GM19395 (cell line): ENCODE measurements around the gene SLC37A3.
"Not testable (repeated sequence)": the region's sequence is repeated elsewhere in the genome, so short reads cannot be mapped to it uniquely, and the experiment has no call there.

ENCODE experiments used
- ATAC-seq: cut with Tn5 transposase; IDR thresholded peaks from one replicate; pipeline ENCODE4 v1.9.1; 2021; ENCODE audit warnings: mild to moderate bottlenecking, moderate library complexity; ENCODE audit not compliant: unreplicated experiment

Gene SLC37A3, protein sequence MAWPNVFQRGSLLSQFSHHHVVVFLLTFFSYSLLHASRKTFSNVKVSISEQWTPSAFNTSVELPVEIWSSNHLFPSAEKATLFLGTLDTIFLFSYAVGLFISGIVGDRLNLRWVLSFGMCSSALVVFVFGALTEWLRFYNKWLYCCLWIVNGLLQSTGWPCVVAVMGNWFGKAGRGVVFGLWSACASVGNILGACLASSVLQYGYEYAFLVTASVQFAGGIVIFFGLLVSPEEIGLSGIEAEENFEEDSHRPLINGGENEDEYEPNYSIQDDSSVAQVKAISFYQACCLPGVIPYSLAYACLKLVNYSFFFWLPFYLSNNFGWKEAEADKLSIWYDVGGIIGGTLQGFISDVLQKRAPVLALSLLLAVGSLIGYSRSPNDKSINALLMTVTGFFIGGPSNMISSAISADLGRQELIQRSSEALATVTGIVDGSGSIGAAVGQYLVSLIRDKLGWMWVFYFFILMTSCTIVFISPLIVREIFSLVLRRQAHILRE

DNA sequence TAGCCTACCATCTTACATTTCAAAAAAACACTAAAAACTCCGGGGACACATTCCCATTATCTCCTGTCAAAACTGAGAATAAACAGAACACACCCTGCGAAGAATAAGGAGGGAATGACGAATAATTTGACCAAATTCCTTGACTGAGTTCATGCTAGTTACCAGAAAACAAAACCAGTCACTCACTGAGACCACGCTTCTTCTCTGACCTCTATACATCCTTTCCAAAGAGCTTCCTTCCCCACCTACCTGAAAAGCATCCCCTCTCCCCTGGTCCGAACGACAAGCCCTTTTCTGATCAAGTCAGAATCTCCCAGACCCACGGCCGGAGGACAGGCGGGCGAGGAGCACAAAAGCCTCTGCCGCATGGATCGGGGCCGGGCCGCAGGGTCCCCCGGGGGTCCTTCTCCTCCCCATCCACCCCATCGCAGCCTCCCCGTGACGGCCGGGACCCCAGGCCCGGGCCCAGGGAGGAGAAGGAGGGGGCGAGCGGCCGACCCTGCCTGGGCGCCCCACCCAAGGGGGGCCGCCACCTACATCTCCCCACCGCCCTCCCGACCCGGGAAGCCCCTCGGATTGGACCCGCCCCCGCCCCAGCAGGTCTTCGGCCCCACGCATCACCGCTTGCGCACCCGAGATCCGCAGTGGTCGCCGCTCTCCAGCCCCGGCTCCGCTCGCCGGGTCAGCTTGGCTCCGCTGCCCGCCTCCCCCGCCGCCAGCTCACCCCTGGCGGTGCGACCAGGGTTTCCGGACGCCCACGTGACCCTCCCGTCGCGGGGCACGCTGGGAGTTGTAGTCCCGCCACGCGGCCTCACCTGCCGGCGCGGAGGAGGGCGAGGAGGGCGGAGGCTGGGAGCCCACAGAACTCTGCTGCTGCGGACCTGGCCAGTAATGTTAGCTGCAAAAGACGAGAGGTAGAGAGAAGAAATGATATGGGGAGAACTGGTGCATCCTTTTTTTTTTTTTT is at the start of gene SLC37A3:
TSS of gene SLC37A3 (minus strand) at position 747 of the 967 bp plus-strand sequence. CDS start 16,004 bp downstream, outside the sequence.
- ATAC-seq = peak; percentile 98

DNA sequence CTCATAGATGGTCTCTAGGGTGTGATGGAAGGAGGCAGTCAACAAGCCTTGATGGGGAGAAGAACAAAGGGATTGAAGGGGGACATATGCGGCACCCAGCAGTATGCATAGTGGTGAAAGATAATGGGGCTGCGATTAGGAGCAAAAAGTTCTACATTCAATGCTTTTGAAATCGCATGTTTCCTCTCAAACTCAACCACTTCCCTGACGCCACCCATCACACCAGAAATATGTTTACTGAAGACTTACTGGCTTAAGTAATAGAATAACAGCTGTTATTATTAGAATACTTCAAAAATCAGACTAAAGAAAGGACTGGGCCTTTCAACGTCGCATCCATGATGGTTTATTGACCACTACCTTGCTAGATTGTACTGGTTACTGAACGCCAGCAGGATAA is 49.5 kb upstream of the SLC37A3 start:
- no peak for ATAC-seq

DNA sequence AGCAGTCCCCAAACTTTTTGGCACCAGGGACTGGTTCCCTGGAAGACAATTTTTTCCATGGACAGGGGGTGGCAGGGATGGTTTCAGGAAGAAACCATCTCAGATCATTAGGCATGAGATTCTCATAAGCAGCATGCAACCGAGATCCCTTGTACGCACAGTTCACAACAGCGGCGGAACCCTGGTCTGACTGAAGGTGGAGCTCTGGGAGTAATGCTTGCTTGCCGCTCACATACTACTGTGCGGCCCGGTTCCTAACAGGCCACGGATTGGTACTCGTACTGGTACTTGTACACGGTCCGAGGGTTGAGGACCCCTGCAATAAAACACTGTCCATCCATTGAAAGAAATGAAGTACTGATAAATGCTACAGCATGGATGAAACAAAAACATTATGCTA is 48.1 kb upstream of the SLC37A3 start:
- ATAC-seq = no peak

DNA sequence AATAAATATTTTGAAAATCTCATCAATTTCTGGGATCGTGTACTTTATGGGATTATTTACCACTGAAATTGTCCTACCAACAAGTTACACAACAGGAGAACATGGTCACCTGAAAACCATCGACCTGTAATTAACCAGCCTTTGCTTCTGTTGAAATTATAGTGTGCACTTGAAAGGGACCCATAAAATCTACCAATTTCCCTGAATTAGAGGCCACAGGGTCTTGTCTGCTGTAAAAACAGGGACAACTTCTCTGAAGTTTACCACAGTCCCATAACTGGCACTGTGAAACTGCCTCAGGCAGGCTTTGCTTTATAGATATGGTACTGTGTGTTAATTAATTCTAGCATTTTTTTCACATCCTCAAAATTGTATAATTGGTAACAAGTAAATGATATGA is 43.2 kb upstream of the SLC37A3 start:
- no peak for ATAC-seq

DNA sequence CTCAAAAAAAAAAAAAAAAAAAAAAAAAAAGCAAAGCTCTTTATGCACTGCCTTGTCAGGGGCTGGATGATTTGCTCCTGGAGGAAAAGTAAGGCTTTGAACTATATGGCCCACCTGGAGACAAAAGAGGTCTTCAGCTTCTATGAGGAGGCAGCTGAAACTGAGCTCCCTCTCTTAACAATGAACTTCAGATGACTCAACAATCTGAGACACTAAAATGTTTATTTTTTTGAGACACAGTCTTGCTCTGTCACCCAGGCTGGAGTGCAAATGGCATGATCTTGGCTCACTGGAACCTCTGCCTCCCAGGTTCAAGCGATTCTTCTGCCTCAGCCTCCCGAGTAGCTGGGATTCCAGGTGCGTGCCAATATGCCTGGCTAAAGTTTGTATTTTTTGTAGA is 42.3 kb upstream of the SLC37A3 start:
- no peak for ATAC-seq

DNA sequence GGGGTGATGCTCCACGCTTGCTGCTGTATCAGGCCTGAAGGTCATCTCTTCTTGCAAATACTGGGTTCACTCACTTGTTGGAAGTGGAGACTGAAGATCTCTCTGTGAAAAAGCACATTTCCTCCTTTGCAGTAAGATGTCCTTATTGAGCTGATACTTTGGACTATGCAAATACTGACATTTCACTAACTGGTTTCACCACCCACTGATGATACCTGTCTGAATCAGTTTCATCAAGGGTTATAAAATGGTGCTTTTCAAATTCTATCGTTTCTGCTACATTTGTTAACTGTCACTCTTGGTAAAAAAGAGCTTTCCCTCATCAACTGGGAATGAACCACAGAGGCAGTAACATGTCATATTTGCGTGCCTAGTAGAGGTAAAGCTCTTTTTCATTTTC is 41.0 kb upstream of the SLC37A3 start:
- no peak for ATAC-seq

DNA sequence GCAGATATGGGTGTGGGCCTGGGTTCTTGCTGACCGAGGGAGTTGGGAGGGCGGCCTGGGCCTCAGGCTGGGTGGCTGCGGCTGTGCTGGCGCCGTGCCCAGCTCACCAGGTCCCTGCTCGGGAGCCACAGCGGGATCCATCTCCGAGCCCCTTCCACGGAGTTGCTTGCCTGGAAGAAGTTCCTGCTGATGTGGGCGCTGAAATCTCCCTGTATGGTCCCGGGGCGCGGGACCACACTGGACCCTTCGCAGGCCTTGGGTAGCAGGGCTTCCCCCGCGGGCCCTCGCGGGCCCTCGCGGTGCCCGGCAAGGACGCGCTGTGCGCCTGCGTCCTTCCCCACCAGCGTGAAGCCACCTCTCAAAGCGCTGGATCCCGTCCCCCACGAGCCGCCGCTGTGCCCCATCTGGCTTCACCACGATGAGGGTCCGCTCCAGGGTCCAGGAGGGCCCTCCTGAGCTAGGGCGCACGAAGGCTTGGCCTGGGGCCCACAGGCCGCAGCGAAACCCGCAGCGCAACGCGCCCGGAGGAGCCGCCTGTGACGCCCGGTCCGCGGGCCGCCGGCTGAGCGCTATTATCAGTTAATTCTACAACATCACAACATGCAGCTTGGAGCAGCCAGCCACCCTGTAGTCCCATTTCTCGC is 37.0 kb upstream of the SLC37A3 start:
- ATAC-seq = no peak

DNA sequence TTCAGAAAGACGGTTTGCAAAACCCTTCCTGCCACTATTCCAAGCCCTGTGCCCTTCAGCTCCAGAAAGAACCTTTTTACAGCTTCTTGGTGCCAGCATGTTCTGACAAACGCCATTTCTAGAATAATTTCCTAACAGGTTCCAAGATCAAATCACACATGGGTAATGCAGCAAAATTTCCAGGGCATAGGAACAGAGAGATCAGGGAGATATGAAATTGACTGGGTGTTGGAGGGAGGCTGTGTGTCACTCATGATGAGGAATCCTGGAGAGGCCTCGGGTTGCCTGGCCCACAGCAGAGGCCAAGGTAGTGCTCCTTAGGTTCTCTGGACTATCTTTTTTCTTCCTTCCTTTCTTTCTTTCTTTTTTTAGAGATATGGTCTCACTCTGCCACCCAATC is 35.1 kb upstream of the SLC37A3 start:
- ATAC-seq = no peak

DNA sequence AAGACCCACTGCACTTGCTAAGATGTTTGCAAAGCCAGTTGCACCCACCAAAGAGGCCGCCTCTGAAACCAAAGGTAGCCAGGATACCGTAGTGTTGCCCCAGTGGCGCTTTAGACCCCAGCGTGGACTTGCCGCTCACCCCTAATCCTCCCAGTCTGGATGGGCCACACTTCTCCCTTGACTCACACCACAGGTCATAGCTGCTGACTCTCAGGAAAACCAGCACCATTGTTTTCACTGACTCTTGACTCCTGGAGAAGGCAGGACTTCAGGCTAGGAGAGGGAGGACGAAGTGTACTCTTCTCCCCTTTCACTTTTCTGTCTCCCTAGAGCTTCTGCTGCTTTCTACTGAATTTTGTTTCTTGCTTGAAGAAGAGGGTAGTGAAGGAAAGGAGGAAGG is 27.8 kb upstream of the SLC37A3 start:
- ATAC-seq = no peak

DNA sequence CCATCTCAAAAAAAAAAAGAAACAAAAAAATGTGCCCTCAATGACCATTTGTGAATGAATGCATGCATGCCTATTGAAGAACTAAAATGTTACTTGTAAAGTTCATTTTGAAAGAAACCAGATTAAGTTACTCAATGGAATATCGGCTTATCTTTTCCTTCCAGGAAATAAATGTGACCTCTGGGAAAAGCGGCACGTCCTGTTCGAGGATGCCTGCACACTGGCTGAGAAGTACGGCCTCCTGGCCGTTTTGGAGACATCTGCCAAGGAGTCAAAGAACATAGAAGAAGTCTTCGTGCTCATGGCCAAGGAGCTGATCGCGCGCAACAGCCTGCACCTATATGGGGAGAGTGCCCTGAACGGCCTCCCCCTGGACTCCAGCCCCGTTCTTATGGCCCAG is 27.4 kb upstream of the SLC37A3 start:
- ATAC-seq = no peak

DNA sequence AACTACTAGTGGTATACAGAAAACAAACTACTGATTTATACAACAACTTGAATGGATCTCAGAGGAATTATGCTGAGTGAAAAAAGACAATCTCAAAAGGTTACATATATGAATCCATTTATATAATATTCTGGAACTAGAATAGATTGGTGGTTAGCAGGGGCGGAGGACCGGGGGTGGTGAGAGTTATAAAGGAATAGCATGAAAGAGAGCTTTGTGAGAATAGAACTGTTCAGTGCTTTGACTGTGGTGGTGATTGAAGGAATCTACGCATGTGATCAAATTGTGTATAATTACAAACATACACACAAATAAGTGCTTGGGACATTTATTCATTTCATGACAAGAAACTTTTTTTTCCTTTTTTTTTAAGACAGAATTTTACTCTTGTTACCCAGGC is 25.2 kb upstream of the SLC37A3 start:
- no peak for ATAC-seq

DNA sequence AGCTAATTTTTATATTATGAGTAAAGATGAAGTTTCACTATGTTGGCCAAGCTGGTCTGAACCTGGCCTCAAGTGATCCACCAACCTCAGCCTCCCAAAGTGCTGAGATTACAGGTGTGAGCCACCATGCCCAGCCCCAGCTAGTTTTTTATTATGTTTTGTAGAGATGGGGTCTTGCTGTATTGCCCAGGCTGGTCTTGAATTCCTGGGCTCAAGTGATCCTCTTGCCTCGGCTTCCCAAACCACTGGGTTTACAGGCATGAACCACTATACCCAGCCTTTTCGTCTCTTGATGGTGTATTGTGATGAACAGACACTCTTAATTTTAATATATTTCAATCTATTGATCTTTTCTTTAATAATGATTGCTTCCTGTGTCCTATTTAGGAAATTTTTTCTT is 23.2 kb upstream of the SLC37A3 start:
- ATAC-seq = no peak

DNA sequence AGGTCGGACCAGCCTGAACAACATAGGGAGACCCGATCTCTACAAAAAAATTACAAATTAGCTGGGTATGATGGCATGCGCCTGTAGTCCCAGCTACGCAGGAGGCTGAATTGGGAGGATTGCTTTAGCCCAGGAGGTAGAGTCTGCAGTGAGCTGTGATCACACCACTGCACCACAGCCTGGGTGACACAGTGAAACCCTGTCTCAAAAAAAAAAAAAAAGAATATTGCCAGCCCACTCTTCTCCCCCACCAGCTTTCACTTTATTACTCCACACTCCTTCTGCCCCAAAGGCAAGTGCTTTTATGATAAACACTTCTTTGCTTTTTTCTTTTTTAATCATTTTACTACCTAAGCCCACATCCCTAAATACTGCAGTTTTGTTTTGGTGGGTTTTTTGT is 20.3 kb upstream of the SLC37A3 start:
- ATAC-seq = no peak

DNA sequence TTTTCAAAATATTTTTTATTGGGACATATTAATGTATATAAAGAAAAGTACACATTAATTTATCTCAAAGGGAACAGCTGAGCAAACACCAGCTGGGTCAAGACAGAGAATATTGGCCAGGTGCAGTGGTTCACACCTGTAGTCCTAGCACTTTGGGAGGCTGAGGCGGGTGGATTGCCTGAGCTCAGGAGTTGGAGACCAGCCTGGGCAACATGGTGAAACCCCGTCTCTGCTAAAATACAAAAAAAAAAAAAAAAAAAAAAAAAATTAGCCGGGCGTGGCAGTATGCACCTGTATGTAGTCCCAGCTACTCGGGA is 19.8 kb upstream of the SLC37A3 start:
- ATAC-seq = not testable (repeated sequence)

DNA sequence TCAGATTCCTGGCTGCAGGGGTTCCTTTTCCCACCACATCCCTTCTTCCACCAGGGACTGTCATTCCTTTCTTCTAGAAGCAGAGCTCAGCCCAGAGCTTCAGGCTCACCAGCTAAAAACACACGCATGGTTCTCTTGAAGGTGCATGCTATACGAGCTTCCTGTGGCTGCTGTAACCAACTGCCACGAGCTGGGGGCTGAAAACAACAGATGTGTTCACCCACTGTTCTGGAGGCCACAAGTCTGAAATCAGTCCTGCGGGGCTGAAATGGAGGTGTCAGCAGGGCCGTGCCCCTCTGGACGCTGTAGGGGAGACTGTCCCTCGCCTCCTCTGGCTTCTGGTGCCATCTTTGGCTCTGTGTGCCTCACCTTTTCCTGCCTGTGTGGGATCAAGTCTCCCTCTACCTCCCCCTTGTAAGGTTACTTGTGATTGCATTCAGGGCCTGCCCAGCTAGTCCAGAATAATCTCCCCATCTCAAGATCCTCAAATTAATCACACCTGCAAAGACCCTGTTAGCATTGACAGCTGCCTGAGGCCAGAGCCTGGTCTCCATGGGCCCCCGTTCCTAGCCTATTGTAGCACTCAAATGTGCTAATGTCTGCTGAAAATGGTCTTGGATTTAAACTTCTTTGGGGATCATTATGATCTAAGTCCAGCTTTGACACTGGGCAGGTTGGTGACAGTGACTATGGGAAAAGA is 19.3 kb upstream of the SLC37A3 start:
- ATAC-seq = no peak

DNA sequence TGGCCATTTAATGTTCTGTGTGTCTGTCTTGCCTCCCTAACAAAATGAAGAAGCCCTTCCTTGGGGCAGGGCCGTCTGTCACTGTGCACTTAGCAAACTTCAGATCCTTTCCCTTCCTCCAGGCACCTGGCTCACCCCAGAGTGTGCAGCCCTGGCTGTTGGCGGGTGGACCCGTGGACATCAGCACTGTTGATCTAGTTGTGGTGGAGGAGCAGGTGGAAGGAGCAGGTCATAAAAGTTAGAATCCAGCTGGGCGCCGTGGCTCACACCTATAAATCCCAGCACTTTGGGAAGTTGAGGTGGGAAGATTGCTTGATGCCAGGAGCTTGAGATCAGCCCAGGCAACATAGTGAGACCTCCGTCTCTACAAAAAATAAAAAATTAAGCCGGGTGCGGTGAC is 18.2 kb upstream of the SLC37A3 start:
- no peak for ATAC-seq

DNA sequence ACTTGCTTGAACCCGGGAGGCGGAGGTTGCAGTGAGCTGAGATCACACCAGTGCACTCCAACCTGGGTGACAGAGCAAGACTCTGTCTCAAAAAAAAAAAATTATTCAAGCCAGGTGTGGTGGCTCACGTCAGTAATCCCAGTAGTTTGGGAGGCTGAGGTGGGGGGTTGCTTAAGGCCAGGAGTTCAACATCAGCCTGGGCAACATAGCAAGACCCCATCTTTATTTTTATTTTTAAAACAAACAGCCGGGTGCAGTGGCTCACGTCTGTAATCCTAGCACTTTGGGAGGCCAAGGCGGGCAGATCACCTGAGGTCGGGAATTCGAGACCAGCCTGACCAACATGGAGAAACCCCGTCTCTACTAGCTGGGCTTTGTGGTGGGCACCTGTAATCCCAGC is 17.5 kb upstream of the SLC37A3 start:
- ATAC-seq = not testable (repeated sequence)

DNA sequence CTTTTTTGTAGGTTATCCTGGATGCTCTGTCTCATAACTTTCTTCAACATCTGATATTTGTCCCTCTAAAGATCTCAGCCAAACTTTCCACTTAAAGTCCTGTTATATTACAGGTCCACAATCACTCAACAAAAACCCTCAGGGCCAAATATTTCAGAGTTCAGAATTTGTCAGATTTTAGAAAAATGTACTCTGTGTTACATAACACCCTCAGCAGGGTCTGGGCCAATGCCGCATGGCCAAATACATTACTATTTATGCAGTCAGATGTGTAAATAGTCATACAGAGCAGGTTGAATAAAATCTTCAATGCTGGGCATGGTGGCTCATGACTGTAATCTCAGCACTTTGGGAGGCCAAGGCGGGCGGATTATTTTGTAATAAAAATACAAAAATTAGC is 17.0 kb upstream of the SLC37A3 start:
- no peak for ATAC-seq

DNA sequence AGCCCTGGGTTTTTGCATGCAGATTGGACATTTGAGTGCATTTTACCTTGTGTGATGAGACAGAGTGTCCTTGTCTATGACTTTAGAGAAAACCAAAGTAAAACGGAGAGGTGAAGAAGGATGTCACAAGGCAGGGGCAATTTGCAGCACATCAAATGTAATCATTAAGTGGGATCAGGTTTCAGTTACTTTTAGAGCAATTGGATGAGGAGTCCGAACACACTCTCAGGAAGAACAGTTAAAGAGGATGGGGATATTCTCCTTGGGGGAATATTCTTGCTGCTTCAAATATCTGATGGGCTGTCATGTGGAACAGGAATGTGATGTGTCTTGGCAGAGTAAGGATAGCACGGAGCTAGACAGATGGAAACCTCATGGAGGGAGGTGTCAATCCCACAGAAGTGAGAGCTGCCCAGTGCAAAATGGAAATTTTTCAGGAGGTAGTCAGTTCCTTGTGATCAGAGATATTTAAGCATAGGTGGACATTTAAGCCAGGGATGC is 6.3 kb upstream of the SLC37A3 start:
- no peak for ATAC-seq

DNA sequence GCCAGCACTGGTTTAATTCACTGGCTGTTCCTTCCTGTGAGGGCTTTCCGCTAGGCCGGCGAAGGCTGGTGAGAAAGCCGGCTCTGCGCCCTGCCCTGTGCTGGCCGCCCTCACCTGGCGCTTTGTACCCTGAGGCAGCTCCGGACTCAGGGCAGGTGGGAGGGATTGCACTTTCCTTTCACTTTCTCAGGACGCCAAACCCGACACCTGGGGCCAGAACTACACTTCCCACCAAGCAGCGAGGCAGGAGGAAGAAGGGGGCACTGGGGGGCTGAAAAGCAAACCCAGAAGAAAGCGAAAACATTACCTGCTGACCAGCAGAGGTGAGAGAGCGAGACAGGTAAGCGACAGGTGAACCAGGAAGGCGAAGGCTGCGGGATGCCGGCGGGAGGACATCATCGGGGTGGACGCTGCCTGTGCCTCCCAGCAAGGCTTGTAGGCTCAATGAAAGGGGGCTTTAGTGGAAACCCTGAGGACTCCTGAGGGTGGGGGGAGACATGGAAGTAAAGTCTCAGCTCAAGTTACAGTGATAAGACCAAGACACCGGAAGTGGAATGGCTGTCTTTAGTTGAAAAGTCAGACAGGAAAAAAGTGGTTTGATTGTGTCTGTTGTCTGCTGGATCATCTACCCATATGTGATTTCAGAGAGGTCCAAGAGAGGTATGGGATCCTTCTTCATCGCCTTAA is 5.7 kb upstream of the SLC37A3 start, which contains the start of gene RAB19:
TSS of gene RAB19 (plus strand) at position 181 of the 687 bp plus-strand sequence. CDS start 3,589 bp downstream, outside the sequence.
- ATAC-seq = no peak
